Dendritic cell treated with granulocyte-macrophage colony-stimulating factor and Interleukin-4, amounts not matched to agents 40 ng/mL and 50 ng/mL, for 4 days (primary cell): ENCODE results near the gene TLE3.

ENCODE experiments used
- H3K27ac Mint-ChIP-seq: one replicate; pipeline ENCODE4 v1.8.0; 2022; ENCODE audit warnings: mild to moderate bottlenecking, mixed read lengths
- H3K27me3 Mint-ChIP-seq: one replicate; pipeline ENCODE4 v1.8.0; 2022; ENCODE audit warnings: mild to moderate bottlenecking, mixed read lengths
- H3K36me3 Mint-ChIP-seq: one replicate; pipeline ENCODE4 v1.8.0; 2022; ENCODE audit warnings: low read depth, mixed read lengths
- H3K4me1 Mint-ChIP-seq: one replicate; pipeline ENCODE4 v1.8.0; 2022; ENCODE audit warnings: low read depth, mixed read lengths
- H3K4me3 Mint-ChIP-seq: one replicate; pipeline ENCODE4 v1.8.0; 2022; ENCODE audit warnings: mild to moderate bottlenecking, moderate library complexity, mixed read lengths
- H3K9me3 Mint-ChIP-seq: one replicate; pipeline ENCODE4 v1.8.0; 2022; ENCODE audit warnings: mixed read lengths
- intact Hi-C: fragments of 100-400 bp; cut with micrococcal nuclease; formaldehyde crosslinking; loops from one replicate; pipeline ENCODE4 v1.15.0; 2022

Gene TLE3

DNA sequence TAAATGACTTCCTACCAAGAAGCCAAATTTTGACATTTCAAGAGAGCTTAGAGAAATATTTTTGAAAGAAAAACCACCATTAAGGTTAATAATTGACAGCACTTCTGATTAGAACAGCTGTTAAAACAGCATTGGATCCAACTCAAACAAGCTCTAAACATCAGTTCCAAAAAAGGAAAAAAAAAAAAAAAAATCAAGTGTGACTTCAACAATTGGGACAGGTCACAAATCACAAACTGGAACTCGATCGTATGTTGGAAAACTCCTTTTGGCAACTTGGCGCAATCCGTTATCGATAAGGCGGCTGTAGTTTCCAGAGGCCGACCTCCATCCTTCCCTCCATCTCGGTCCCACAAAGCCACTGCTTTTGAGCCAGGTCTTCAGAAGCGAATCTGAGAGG lies 17.8 kb downstream of the TLE3 start:
- H3K36me3 Mint-ChIP-seq = peaks cover 94% of the 10 kb centered on the region
- intact Hi-C loops = no loop called here
- no peaks in the 10 kb centered on the region for H3K27me3 Mint-ChIP-seq
- H3K9me3 Mint-ChIP-seq = no peaks in the 10 kb centered on the region
- H3K4me3 Mint-ChIP-seq = no peak overlapping the region
- no peak overlapping the region for H3K27ac Mint-ChIP-seq
- H3K4me1 Mint-ChIP-seq = no peaks in the 10 kb centered on the region

GRCh38 chr15:70078578-70079417 lies 18.9 kb downstream of the TLE3 start:
- intact Hi-C loops = no loop called here
- no peaks in the 10 kb centered on the region for H3K4me1 Mint-ChIP-seq
- no peak overlapping the region for H3K4me3 Mint-ChIP-seq
- H3K27me3 Mint-ChIP-seq = no peaks in the 10 kb centered on the region
- H3K9me3 Mint-ChIP-seq = no peaks in the 10 kb centered on the region
- no peak overlapping the region for H3K27ac Mint-ChIP-seq
- peaks cover 94% of the 10 kb centered on the region for H3K36me3 Mint-ChIP-seq

DNA sequence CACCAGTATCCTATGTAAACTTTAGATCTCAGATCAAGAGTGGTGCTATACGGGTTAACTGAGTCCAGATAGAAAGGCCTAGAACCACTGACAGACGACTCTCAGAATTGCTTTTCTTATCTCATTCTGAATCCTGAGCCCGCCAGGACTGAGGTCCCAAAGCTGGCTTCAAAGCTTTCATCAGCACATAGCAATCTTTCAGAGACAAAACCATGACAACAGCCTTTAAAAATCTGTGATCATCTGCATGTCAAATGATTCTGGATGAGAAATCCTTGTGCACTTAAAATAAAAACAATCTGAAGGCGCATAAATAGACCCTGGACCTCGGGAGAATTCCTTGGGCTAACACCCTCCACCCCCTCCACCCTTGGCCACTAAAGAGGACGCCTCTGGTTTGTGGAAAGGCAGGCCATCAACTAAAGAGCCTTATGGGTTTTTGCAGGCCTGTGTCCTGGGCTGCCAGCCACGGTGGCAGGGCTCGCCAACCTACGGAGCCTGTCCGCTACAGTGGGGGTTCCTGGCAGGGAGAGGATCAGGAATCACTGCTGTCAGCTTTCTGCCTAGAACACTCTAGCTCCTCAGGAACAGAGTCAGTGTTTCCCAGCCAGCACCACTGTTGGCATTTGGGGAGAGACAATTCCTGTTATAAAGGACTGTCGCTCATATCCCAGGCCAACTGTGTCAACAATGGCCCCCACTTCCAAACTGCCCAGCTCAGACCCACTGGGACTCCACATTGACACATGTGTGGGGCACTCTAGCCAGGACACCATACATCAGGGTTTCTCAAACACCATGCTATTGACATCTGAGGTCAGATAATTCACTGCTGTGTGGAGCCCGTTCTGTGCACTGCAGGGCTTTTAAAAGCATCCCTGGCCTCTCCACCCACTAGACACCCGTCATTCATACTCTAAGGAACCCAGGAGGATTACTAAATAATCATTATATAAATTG lies 20.2 kb downstream of the TLE3 start:
- no peak overlapping the region for H3K27ac Mint-ChIP-seq

DNA sequence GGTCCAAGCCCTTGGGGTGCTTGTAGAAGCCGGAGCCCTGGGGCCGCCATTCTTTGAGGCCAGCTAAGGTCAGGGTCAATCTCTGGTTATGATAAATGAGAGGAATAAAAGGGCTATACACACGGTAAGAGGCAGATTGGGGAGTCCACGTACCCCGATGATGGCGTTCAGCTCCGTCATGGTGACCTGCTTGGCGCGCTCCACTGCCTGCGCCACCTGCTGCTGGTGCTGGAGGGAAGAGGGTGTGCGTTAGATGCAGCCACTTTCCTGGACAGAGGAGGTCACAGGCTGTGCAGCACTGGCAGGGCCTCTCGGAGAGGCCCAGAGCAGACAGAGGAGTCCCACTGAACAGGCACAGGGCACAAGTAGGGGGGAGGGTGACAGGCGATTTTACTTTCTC lies 23.3 kb downstream of the TLE3 start:
- no peak overlapping the region for H3K27ac Mint-ChIP-seq

More for the DNA sequence above, 20.2 kb downstream of the TLE3 start:
- Mint-ChIP-seq H3K36me3 (peaks cover 94% of the 10 kb centered on the region), H3K27me3 (no peaks in the 10 kb centered on the region), H3K4me3 (no peak overlapping the region), H3K4me1 (peaks cover 6% of the 10 kb centered on the region), H3K9me3 (no peaks in the 10 kb centered on the region)
- intact Hi-C loops = no loop called here

DNA sequence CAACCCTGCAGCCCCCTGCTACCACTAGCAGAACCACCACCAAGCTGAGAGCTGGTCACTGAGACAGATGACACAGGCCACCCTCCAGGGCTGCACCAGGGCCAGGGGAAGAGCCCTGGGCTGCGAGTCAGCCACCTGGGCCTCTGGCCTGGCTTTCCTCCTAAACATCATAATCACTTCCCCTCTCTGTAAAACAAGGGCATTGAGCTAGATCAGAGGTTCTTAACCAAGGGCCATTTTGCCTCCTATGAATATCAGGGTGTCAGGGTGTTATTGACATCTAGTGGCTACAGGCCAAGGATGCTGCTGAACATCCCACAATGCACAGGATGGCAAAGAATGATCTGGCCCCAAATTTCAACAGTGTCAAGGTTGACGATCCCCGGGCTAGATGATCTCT lies 25.2 kb downstream of the TLE3 start:
- Mint-ChIP-seq H3K27me3 (no peaks in the 10 kb centered on the region), H3K36me3 (peaks cover 94% of the 10 kb centered on the region), H3K4me1 (peaks cover 14% of the 10 kb centered on the region), H3K27ac (no peak overlapping the region), H3K9me3 (no peaks in the 10 kb centered on the region), H3K4me3 (no peak overlapping the region)
- intact Hi-C loops = no loop called here

More for the DNA sequence above, 23.3 kb downstream of the TLE3 start:
- Mint-ChIP-seq H3K9me3 (no peaks in the 10 kb centered on the region), H3K27me3 (no peaks in the 10 kb centered on the region), H3K4me1 (peaks cover 14% of the 10 kb centered on the region), H3K4me3 (no peak overlapping the region), H3K36me3 (peaks cover 94% of the 10 kb centered on the region)
- intact Hi-C loops = no loop called here

DNA sequence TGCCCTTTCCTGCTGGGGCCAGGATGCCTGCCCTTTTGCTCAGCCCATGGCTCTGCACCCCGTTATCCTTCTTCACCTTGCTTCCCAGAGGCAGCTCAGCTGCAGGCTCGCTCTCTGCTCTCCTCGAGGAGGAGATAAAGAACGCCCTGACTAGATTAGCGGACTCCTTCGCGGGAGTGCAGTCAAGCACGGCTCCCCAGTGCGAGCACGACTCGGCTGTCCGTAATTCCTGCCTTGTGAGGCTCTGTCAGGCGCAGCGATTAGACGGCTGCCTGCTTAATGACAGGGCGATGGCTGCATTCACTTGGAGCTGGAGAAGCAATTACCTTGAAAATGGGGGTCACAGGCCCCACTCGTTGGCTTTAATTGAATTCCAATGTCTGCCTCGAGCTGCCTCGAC lies 25.9 kb downstream of the TLE3 start:
- intact Hi-C loops = no loop called here
- H3K27ac Mint-ChIP-seq = no peak overlapping the region
- peaks cover 100% of the 10 kb centered on the region for H3K36me3 Mint-ChIP-seq

GRCh38 chr15:70069716-70070115 lies 28.0 kb downstream of the TLE3 start:
- intact Hi-C loops = no loop called here
- H3K27ac Mint-ChIP-seq = no peak overlapping the region
- no peaks in the 10 kb centered on the region for H3K27me3 Mint-ChIP-seq
- no peak overlapping the region for H3K4me3 Mint-ChIP-seq
- H3K36me3 Mint-ChIP-seq = peaks cover 100% of the 10 kb centered on the region
- H3K4me1 Mint-ChIP-seq = peaks cover 25% of the 10 kb centered on the region
- H3K9me3 Mint-ChIP-seq = no peaks in the 10 kb centered on the region

More for the DNA sequence above, 25.9 kb downstream of the TLE3 start:
- H3K4me1 Mint-ChIP-seq = peaks cover 19% of the 10 kb centered on the region
- no peaks in the 10 kb centered on the region for H3K27me3 Mint-ChIP-seq
- no peak overlapping the region for H3K4me3 Mint-ChIP-seq
- H3K9me3 Mint-ChIP-seq = no peaks in the 10 kb centered on the region

DNA sequence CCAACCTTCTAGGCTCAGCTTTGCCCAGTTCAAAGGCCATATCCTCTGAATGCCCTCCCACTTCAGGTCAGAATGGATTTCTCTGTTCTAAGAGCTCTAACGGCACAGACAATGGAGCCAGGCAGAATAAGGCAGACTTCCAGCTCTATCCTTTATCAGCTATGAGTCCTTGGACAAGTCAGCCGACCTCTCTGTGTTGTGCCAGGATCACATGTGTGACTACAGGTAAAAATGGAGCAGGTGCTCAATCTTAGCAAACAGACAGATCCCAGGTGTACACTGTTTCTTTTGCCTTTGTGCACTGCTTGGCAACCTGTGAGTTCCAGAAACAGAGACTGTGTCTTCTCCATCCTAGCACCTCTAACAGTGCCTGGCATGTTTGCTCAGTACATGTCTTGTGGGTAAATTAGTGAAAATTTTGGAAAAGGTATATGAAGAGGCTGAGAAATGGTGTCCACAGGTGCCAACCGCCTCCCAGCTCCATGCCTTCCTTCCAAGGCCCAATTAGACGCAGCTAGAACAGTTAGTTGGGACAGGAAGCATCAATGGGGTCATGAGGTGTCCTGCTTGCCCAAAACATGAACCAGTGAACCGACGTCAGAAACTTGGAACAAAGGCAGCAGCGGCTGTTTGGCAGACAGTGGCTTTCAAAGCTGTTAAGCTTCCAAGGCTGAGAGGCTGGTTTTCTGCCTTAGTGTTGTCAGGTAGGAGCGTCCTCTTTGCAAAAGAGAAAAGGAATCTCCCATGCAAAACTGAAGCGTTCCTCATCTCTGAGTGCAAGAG lies 28.7 kb downstream of the TLE3 start:
- H3K4me3 Mint-ChIP-seq = no peak overlapping the region
- no peaks in the 10 kb centered on the region for H3K9me3 Mint-ChIP-seq
- H3K27ac Mint-ChIP-seq = no peak overlapping the region
- H3K36me3 Mint-ChIP-seq = peaks cover 100% of the 10 kb centered on the region
- peaks cover 25% of the 10 kb centered on the region for H3K4me1 Mint-ChIP-seq
- intact Hi-C loops = no loop called here
- no peaks in the 10 kb centered on the region for H3K27me3 Mint-ChIP-seq

DNA sequence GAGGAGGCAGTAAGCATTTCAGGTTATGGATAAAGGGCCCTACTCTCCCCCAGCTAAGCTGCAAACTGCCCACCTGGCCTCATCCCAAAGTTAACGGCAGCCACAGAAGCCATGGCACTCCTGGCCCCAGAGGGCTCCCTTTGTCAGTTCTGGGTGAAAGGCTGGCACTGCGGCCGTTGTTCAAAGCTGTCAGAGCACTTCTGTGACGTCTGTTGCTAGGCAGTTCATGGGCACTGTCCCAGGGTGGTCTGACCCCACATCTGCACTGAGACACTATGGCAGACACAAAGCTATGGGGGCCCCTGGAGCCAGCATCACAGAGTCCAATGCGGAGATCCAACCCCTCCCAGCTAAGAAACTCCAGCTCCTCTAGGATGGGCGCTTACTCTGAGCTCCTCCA lies 30.0 kb downstream of the TLE3 start:
- Mint-ChIP-seq H3K9me3 (no peaks in the 10 kb centered on the region), H3K27me3 (no peaks in the 10 kb centered on the region), H3K4me1 (peaks cover 20% of the 10 kb centered on the region), H3K27ac (no peak overlapping the region), H3K36me3 (peaks cover 100% of the 10 kb centered on the region), H3K4me3 (no peak overlapping the region)
- intact Hi-C loops = no loop called here

DNA sequence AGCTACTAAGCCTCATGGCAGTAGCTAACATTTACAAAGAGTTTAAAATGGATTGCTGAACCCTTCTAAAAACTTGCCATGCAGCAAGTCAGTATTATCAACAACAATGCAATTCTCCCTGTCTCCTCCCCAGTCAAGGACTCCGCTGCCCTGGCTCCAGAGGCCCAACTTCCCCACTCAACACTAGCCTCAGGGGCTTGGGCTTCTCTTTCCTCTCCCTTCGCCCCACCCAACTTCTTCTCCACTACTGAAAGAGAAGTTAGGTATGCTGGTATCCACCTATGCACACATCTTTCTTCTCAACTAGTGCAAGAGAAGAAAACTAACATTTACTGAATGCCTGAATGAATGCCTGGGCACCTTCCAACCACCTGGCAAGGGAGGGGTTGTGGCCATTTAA lies 30.7 kb downstream of the TLE3 start:
- Mint-ChIP-seq H3K9me3 (no peaks in the 10 kb centered on the region), H3K27me3 (no peaks in the 10 kb centered on the region), H3K27ac (no peak overlapping the region), H3K36me3 (peaks cover 100% of the 10 kb centered on the region), H3K4me1 (peaks cover 18% of the 10 kb centered on the region), H3K4me3 (no peak overlapping the region)
- intact Hi-C loops = no loop called here

- no peak overlapping the region for H3K4me3 Mint-ChIP-seq
- H3K9me3 Mint-ChIP-seq = no peaks in the 10 kb centered on the region
- H3K27me3 Mint-ChIP-seq = no peaks in the 10 kb centered on the region
- H3K36me3 Mint-ChIP-seq = peaks cover 100% of the 10 kb centered on the region
- H3K4me1 Mint-ChIP-seq = peaks cover 15% of the 10 kb centered on the region
- intact Hi-C loops = no loop called here
- H3K27ac Mint-ChIP-seq = no peak overlapping the region
Observed at GRCh38 chr15:70066447-70066846, 31.3 kb downstream of the TLE3 start.

GRCh38 chr15:70066004-70066403 lies 31.7 kb downstream of the TLE3 start:
- intact Hi-C loops = no loop called here
- Mint-ChIP-seq H3K9me3 (no peaks in the 10 kb centered on the region), H3K36me3 (peaks cover 100% of the 10 kb centered on the region)

DNA sequence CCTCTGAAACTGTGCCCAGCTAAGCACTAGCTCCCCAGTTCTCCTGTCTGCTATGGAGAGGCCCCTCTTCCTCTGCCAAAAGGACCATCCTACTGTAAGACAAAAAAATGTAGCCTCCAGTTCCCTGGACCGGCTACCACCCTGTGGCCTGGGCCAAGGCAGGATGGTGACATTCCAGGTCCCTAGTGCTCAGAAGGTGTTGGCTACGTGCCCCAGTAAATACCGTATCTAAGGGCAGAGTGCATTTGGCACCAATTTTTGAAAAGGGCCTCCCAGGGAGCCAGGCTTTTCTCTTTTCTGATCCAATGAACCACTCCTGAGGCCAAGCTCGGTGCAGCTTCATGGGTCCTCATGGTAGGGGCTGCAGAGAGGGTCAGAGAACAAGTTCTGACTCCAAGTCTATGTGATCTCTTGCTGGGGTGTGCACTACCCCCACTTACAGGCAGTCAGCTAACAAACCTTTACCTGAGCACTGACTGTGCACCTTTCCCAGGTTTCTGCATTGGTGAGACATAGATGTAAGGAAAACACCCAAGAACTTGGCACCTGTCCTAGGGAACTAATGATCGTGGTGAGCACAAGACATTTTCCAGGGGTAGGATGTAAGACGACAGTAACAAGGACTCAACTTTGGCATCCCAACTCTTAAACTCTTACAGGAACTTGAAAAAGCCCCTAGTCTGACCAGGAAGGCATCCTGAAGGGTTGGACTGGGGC lies 32.6 kb downstream of the TLE3 start:
- intact Hi-C loops = no loop called here
- Mint-ChIP-seq H3K9me3 (no peaks in the 10 kb centered on the region), H3K36me3 (peaks cover 100% of the 10 kb centered on the region), H3K4me3 (no peak overlapping the region), H3K4me1 (peaks cover 11% of the 10 kb centered on the region), H3K27me3 (no peaks in the 10 kb centered on the region), H3K27ac (no peak overlapping the region)

More at GRCh38 chr15:70066004-70066403, 31.7 kb downstream of the TLE3 start:
- Mint-ChIP-seq H3K27ac (no peak overlapping the region), H3K4me3 (no peak overlapping the region), H3K4me1 (peaks cover 11% of the 10 kb centered on the region), H3K27me3 (no peaks in the 10 kb centered on the region)
